ENCODE measurements around the gene ANP32E. TPM values are rescaled to one million over a fixed set of nuclear protein-coding genes. Genes with fewer than 3 reads are reported as not detected.

Gene ANP32E
- total and polyA plus RNA-seq, 7 experiments from 2014 or later = 35.6 to 156 (median 44.8) TPM

- POLR2A ChIA-PET = interaction anchor here (0.6 to 0.8 kb wide), 2 partner anchors 8 to 104 kb away, joined by 3 read pairs; partner anchors contain the start of gene CIART
- H3K9me3 Mint-ChIP-seq = no peaks in the 10 kb centered on the region
Observed at GRCh38 chr1:150178548-150178947, 57.4 kb downstream of the ANP32E start.

DNA sequence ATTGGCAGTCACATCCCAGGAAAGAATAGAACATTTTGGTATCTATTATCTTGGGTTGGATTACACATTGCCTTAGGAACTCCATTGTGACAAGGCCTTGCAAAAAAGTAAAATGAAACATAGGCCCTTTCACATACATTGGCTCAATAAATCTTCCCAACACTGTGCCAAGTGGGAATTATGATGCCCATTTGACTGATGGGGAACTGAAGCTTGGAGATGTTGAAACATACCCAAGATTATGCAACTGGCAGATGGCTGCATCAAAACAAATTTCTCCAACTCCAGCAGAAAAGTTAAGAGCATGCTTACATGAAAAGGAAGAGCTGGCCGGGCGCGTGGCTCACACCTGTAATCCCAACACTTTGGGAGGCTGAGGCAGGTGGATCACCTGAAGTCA lies 59.3 kb downstream of the ANP32E start:
- Histone ChIP-seq H3K9me3 (ENCODE audit: control insufficient read depth in 2 of 3, low read length in 3 of 3) (no peaks in the 10 kb centered on the region), H3K4me3 (ENCODE audit: low read length) (no peak overlapping the region), H3K27me3 (ENCODE audit: control insufficient read depth in 2 of 2, insufficient read depth in 2 of 2, low read length in 2 of 2) (no peaks in the 10 kb centered on the region), H3K27ac (ENCODE audit: low read depth, low read length) (no peak overlapping the region), H3K4me1 (ENCODE audit: control insufficient read depth in 2 of 2, insufficient read depth in 2 of 2, low read length in 2 of 2) (no peaks in the 10 kb centered on the region), H3K36me3 (ENCODE audit: control insufficient read depth in 2 of 3, insufficient read depth in 3 of 3, low read length in 3 of 3) (no peaks in the 10 kb centered on the region)
- Mint-ChIP-seq H3K9me3 (no peaks in the 10 kb centered on the region), H3K27ac (peak overlapping the region in 1 of 9 donors; percentile 23), H3K27me3 (peaks cover 0 to 3% (median 0%) of the 10 kb centered on the region in 5 donors), H3K36me3 (no peaks in the 10 kb centered on the region), H3K4me3 (no peak overlapping the region), H3K4me1 (peaks cover 0 to 6% (median 0%) of the 10 kb centered on the region in 7 donors)
- ATAC-seq = no peak
- DNase-seq = no peak
- ChIA-PET POLR2A (interaction anchor here (0.6 kb wide), 1 partner anchor 109 kb away, joined by 3 read pairs; no protein-coding TSS in a partner anchor), CTCF (interaction anchor here (0.9 kb wide), 1 partner anchor 11 kb away, joined by 3 read pairs; no protein-coding TSS in a partner anchor)
- intact Hi-C loops (cut with micrococcal nuclease) = no loop called here

More at GRCh38 chr1:150178548-150178947, 57.4 kb downstream of the ANP32E start:
- H3K9me3 ChIP-seq (ENCODE audit: control insufficient read depth in 2 of 3, low read length in 3 of 3) = no peaks in the 10 kb centered on the region
- ATAC-seq = no peak
- Mint-ChIP-seq H3K4me3 (no peak overlapping the region), H3K4me1 (peaks cover 0 to 6% (median 0%) of the 10 kb centered on the region in 7 donors), H3K36me3 (no peaks in the 10 kb centered on the region), H3K27ac (no peak overlapping the region), H3K27me3 (peaks cover 0 to under 1% (median 0%) of the 10 kb centered on the region in 5 donors)
- no peak overlapping the region for H3K4me3 ChIP-seq (ENCODE audit: low read length)
- H3K36me3 ChIP-seq (ENCODE audit: control insufficient read depth in 2 of 3, insufficient read depth in 3 of 3, low read length in 3 of 3) = no peaks in the 10 kb centered on the region
- H3K27me3 ChIP-seq (ENCODE audit: control insufficient read depth in 2 of 2, insufficient read depth in 2 of 2, low read length in 2 of 2) = no peaks in the 10 kb centered on the region
- no peak for DNase-seq
- no peaks in the 10 kb centered on the region for H3K4me1 ChIP-seq (ENCODE audit: control insufficient read depth in 2 of 2, insufficient read depth in 2 of 2, low read length in 2 of 2)
- H3K27ac ChIP-seq (ENCODE audit: low read depth, low read length) = no peak overlapping the region
- intact Hi-C loops (cut with micrococcal nuclease) = no loop called here
- CTCF ChIA-PET = no interaction called here

- H3K4me1 Mint-ChIP-seq = peaks cover 0 to 6% (median 0%) of the 10 kb centered on the region in 7 donors
- Histone ChIP-seq H3K27me3 (ENCODE audit: control insufficient read depth in 2 of 2, insufficient read depth in 2 of 2, low read length in 2 of 2) (no peaks in the 10 kb centered on the region), H3K36me3 (ENCODE audit: control insufficient read depth in 2 of 3, insufficient read depth in 3 of 3, low read length in 3 of 3) (no peaks in the 10 kb centered on the region), H3K27ac (ENCODE audit: low read depth, low read length) (no peak overlapping the region), H3K9me3 (ENCODE audit: control insufficient read depth in 2 of 3, low read length in 3 of 3) (no peaks in the 10 kb centered on the region), H3K4me3 (ENCODE audit: low read length) (no peak overlapping the region), H3K4me1 (ENCODE audit: control insufficient read depth in 2 of 2, insufficient read depth in 2 of 2, low read length in 2 of 2) (no peaks in the 10 kb centered on the region)
- H3K36me3 Mint-ChIP-seq = no peaks in the 10 kb centered on the region
- H3K27me3 Mint-ChIP-seq = peaks cover 0 to 5% (median 0%) of the 10 kb centered on the region in 5 donors
- no peaks in the 10 kb centered on the region for H3K9me3 Mint-ChIP-seq
- ChIA-PET CTCF (no interaction called here), POLR2A (interaction anchor here (0.6 kb wide), 1 partner anchor 244 kb away, joined by 4 read pairs; no protein-coding TSS in a partner anchor)
- ATAC-seq (no peak), DNase-seq (no peak)
- H3K4me3 Mint-ChIP-seq = no peak overlapping the region
- H3K27ac Mint-ChIP-seq = no peak overlapping the region
- intact Hi-C loops (cut with micrococcal nuclease) = no loop called here
Observed at GRCh38 chr1:150173141-150173585, 62.7 kb downstream of the ANP32E start.

DNA sequence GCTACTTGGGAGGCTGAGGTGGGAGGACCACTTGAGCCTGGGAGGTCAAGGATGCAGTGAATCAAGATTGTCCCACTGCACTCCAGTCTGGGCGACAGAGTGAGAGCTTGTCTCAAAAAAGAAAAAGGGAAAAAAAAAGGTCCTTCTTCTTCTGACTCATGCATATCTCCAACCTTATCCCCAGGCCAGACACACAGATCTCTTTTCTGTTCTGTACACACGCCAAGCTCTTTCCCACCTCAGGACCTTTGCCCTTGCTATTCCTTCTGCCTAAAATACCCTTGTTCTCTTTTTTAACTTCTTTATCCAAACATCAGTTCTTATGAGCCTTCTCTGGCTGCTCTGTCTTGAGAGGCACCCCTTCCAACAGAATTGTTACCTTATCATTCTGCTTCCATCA lies 64.1 kb downstream of the ANP32E start:
- Histone ChIP-seq H3K27ac (ENCODE audit: low read depth, low read length) (no peak overlapping the region), H3K27me3 (ENCODE audit: control insufficient read depth in 2 of 2, insufficient read depth in 2 of 2, low read length in 2 of 2) (no peaks in the 10 kb centered on the region), H3K36me3 (ENCODE audit: control insufficient read depth in 2 of 3, insufficient read depth in 3 of 3, low read length in 3 of 3) (no peaks in the 10 kb centered on the region), H3K4me3 (ENCODE audit: low read length) (no peak overlapping the region), H3K9me3 (ENCODE audit: control insufficient read depth in 2 of 3, low read length in 3 of 3) (no peaks in the 10 kb centered on the region), H3K4me1 (ENCODE audit: control insufficient read depth in 2 of 2, insufficient read depth in 2 of 2, low read length in 2 of 2) (no peaks in the 10 kb centered on the region)
- intact Hi-C loops (cut with micrococcal nuclease) = no loop called here
- POLR2A ChIA-PET = interaction anchor here (0.6 kb wide), 1 partner anchor 20 kb away, joined by 5 read pairs; no protein-coding TSS in a partner anchor
- Mint-ChIP-seq H3K4me1 (peaks cover 0 to 6% (median 0%) of the 10 kb centered on the region in 7 donors), H3K27ac (peak overlapping the region in 1 of 9 donors; percentile 15), H3K27me3 (peaks cover 0 to 8% (median 0%) of the 10 kb centered on the region in 5 donors), H3K4me3 (no peak overlapping the region), H3K9me3 (no peaks in the 10 kb centered on the region), H3K36me3 (no peaks in the 10 kb centered on the region)
- ATAC-seq = no peak
- DNase-seq = no peak
- CTCF ChIA-PET = interaction anchor here (17.2 kb wide), 1 partner anchor 96 kb away, joined by 243 read pairs; no protein-coding TSS in a partner anchor

DNA sequence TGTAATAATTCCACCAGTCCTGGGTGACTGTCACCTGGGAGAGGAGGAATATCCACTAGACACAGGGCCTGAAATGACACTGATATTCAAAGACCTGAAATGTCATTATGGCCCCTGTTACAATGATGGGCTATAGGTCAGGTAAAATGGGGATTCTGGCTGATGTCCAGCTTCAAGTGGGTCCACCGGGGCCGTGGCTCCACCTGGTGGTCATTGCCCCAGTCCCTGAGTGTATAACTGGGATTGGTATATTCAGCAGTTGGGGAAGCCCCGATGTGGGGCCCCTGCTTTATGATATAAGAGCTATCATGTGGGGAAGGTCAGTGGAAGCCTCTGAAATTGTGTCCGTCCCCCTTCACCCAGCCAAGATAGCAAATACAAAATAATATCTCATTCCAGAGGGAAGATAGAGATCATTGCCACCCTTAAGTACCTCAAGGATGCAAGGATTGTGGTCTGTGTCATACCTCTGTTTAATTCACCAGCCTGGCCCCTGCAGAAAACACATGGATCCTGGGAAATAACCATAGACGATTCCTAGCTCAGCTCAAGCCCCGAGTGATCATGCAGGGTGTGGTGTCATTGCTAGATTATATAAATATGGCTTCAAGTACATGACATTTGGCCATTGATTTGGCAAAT lies 66.8 kb downstream of the ANP32E start:
- Histone ChIP-seq H3K4me1 (ENCODE audit: control insufficient read depth in 2 of 2, insufficient read depth in 2 of 2, low read length in 2 of 2) (no peaks in the 10 kb centered on the region), H3K36me3 (ENCODE audit: control insufficient read depth in 2 of 3, insufficient read depth in 3 of 3, low read length in 3 of 3) (no peaks in the 10 kb centered on the region), H3K4me3 (ENCODE audit: low read length) (no peak overlapping the region), H3K9me3 (ENCODE audit: control insufficient read depth in 2 of 3, low read length in 3 of 3) (no peaks in the 10 kb centered on the region), H3K27me3 (ENCODE audit: control insufficient read depth in 2 of 2, insufficient read depth in 2 of 2, low read length in 2 of 2) (no peaks in the 10 kb centered on the region), H3K27ac (ENCODE audit: low read depth, low read length) (no peak overlapping the region)
- Mint-ChIP-seq H3K27me3 (peaks cover 0 to 8% (median 0%) of the 10 kb centered on the region in 5 donors), H3K9me3 (no peaks in the 10 kb centered on the region), H3K36me3 (no peaks in the 10 kb centered on the region), H3K4me1 (peaks cover 5 to 20% (median 9%) of the 10 kb centered on the region in 7 donors), H3K27ac (peak overlapping the region in 1 of 9 donors; percentile 33), H3K4me3 (no peak overlapping the region)
- intact Hi-C loops (cut with micrococcal nuclease) = loop anchor here in 1 of 2 donors (1.0 to 10.0 kb wide), 2 partner anchors 207 to 274 kb away; partner anchors contain the start of gene BOLA1
- DNase-seq (peak in 4 of 9 donors; percentile 27 to 52 (median 37)), ATAC-seq (peak; percentile 77)
- ChIA-PET POLR2A (interaction anchor here (0.9 to 1.3 kb wide), 3 partner anchors 60 to 96 kb away, joined by 3 to 4 read pairs (median 3); no protein-coding TSS in a partner anchor), CTCF (interaction anchor here (0.7 to 17.2 kb wide), 7 partner anchors 13 to 328 kb away, joined by 3 to 243 read pairs (median 4); no protein-coding TSS in a partner anchor)

Data from naive thymus-derived CD4-positive, alpha-beta T cell (primary cell).